GM19467 (cell line): ENCODE results near the gene PITX3.
"Not testable (repeated sequence)": the region's sequence is repeated elsewhere in the genome, so short reads cannot be mapped to it uniquely, and the experiment has no call there.

Source experiments
- ATAC-seq: cut with Tn5 transposase; IDR thresholded peaks from one replicate; pipeline ENCODE4 v1.9.1; 2021; ENCODE audit warnings: mild to moderate bottlenecking, moderate library complexity; ENCODE audit not compliant: unreplicated experiment

Gene PITX3

DNA sequence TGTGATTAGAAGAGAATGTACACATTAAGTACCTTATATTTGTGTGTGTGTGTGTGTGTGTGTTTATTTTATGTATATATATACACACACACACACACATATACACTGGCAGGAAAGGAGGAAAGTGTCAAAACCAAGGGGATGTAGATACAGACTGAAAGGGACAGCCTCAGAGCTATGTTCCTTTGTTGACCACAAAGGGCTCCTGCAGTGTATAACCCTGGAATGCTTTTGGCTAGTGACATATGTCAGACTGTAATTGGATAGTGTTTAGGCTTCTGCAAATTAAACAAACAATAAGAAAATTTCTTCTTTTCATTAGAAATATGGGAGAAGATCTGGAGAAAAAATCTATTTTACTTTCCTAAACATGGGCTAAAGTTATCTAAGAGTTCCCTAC lies 19.9 kb upstream of the PITX3 start:
- no peak for ATAC-seq

DNA sequence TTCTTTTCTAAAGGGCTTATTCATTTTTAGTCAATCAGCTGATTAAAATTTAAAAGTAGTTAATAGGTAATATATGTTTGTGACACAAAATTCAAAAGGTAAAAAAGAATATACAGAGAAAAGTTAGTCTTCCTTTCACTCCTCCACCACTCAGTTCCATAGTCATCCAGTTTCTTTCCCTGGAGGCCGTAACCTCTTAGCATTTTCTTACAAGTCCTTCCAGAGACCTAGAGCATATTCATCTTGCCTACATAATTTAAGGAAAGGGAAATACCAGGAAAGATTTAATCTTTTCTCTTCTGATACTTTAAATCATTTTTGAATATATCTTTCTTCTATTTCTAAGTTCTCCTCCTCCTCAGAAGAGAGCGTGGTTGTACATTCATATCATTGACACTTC lies 14.1 kb upstream of the PITX3 start:
- no peak for ATAC-seq

DNA sequence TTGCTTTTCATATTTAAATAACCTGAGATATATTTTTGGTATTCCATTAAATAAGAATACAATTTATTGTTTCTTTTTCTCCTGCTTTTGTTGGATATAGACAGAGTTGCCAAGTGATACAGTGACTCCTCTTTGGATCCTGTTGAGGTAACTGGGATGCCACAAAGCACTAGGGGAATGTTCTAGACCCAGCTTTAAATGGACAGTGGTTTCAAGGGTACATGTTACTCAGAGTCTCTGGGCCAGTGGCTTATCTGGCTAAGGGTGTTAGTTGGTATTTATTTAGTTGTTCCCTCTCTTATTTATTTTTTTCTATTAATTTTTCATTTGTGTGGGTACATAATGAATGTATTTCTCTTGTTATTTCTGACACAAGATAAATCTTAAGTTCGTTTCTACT lies 13.1 kb upstream of the PITX3 start:
- ATAC-seq, result no peak

DNA sequence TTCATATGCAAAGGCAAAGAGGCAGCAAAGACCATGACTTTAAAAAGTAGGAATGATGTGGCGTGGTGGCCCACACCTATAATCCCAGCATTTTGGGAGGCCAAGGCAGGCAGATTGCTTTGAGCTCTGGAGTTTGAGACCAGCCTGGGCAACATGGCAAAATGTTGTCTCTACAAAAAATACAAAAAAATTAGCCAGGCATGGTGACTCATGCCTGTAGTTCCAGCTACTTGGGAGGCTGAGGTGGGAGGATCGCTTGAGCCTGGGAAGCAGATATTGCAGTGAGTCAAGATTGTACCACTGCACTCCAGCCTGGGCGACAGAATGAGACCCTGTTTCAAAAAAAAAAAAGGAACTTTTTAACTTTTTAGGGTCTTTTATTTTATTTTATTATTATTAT lies 11.2 kb upstream of the PITX3 start:
- ATAC-seq, result not testable (repeated sequence)

DNA sequence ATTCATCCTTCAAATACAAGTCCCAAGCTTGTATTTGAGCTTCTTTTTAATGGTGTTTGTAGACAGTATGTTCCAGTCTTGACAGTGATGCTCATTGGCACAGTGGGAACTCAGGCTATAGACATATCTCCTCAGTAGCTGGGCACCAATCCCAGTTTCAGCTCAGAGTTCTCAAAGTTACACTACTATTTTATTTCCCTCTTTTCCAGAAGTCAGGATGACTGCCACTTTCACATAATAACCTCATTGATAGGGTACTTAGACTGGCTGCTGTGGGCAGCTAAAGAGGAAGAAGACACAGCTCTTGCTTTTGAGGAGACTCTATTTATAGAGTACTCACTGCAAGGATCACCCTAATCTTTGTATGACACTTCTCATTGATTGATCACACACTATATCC lies 6.4 kb upstream of the PITX3 start:
- ATAC-seq, result no peak

DNA sequence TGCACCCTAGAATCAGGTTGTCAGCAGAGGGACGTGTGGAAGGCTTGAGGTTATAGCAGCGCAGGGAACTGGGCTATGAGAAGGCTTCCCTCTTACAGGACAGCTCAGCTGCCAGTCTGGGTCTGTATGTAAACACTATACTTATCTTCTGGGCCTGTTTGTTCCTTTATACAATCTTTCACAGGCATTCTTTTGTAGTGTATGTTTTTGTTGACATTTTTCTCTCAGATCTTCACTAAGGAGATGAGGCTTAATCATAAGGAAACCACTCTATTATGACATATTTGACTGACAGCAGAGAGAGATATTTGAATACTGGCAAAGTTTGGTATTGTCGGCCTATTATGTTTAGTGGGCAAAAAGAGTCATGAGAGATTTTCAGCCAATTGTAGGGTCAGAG lies 4.9 kb upstream of the PITX3 start:
- no peak for ATAC-seq

DNA sequence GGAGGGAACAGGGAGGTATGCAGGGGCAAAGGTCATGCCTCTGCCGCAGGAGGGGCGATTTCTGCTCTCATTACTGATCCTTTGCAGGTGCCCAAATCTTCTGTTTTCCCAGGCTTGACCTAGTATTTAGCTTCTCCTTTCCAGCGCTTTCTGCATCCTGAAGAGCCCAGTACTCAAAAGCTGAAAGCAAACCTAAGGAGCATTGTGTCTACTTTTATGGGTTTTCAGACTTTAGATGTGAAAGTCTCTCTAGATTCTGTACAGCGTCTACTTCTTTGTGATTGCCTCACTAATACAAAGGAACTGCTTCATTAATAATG lies 4.6 kb upstream of the PITX3 start:
- ATAC-seq, result no peak

DNA sequence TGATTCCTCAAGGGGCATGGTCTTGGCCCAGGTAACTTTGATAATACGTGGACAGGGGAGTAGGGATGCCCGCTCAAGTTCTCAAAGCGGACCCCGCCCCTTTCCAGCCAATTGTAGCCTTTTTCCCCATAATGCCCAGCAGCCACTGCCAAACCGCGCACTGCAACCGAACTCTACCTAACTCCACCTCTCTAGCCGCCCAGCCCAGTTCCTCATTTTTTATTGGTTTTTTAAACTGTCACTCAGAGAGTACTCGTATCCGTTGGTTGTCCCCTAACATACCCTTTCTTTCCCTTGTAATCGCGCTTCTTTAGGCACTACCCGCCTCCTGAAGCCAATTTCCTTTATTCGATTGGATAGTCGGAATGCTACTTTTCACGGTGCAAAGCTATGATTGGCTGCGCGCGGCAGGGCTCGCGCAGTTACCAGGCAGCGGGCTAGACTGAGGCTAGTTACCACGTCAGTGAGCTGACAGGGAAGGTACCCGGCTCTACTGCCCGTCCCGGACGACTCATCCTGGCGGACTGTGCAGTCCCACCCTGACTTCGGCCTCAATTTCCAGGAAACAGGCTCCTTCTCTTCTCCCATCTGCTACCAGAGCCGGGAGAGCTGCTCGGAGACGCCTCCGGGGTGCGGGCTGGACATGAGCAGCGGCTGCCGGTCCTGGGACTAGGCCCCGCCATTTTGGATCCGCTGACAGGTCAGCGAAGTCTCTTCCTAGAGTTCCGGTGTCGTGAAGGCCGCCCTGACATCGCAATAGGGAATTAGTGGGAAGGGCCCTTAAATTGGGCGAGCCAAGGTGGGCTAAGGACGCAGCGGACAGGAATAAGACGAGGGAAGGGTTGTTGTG lies 4.0 kb upstream of the PITX3 start, which contains the start of gene GBF1:
TSS of gene GBF1 (plus strand) at position 451 of the 850 bp plus-strand sequence. CDS start 13,407 bp downstream, outside the sequence.
- peak; percentile 92 for ATAC-seq

DNA sequence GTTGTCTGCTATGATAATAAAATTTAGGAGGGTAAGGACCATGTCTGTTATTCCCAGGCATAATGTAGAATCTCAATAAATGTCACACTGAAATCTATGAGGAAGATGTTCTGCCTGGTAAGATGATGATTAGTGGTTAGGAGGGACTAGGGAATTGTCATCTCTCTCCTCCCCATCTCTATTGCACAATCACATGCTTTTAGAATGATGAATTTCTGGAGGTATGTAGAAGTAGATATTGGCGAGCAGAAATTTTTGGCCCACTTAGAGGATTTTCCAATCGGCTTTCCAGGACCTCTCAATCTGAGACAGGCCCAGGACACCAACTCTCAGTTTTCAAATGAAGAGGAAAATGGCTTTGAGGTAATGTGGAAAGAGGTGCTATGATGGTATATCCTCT lies 2.0 kb upstream of the PITX3 start:
- ATAC-seq, result no peak

DNA sequence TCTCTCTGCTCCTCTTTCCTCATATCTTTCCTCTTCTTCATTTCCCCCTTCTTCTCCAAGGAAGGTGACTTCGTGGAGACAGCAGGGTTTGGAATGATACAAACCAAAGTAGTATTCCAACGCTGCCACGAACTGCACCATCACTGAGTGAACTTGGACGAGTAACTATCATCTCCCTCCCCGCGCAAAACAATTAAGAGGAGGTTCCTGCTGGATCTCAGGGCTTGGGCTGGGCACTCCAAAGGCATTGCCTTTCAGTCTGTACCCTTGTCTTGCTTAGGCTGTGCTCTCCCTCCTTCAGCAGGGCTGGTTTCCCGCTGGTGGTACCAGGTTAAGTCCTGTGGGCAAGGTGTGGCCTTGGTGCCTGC lies 790 bp upstream of the PITX3 start:
- ATAC-seq, result no peak

DNA sequence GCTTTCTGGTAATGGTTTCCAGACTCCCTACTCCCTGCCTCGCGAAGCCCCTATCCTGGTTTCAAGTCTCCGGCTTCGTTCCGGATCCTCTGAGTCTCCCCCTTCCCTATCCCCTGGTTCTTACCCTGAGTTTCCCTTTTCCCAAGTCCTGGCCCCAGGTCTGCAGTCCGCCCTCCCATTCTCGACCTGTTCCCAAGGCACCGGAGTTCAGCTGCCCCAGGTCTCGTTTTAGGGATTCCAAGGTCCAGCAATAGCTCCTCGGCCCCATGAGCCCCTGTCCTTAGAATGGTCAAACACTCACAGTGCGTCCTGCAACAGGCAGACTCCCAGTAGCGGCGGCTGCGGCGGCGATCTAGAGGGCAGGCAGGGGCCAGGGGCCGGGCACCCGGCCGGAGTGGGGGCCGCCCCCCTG lies 274 bp downstream of the PITX3 start:
- no peak for ATAC-seq

DNA sequence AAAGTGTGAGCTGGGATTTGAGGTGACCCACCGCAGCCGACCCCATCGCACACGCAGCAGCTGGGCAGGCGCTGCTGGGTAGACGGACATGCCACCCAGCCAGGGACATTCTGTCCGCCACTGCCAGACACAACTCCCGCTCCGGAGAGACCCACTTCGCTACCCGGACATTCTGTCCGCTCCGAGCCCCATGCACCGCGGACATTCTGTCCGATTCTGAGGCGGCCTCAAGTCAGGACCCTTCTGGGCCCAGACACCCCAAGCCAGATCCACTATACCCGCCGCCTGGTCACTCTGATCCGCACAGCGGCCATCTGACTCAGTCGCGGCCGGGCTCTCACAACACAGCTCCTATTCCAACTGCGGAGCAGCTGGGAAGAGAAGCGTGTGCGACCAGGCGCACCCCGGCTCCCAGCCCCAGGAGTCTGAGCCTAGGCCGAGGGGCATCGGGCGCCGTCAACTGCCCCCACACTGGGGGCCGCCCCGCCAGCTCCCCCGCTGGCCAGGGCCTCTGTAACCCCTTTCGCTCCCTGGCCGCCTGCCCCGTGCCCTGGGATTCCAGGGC lies 763 bp downstream of the PITX3 start:
- ATAC-seq, result no peak

DNA sequence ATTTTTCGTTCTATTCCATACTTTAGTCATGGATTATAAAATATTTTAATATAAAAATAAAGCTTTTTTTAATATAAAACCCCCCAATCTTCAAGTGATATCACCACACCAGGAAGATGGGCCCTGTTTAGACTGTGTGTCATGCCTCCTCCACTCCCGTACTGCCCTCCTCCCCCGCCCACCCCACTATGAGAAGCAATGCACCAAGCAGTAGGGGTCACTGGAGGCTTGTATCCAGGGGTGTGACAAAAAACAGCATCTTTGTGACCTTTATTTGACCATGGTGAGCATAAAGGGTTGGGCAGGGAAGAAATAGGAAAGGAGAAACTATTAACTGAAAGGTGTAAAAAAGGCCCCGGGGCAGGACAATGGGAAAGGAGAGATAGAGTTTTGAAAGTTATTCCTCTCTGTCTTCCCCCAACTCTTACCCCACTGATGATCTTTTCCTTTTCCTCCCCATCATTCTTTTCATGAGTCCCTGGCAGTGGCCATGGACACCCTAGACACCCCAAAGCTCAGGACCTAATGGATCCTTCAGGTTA lies 3.5 kb downstream of the PITX3 start:
- no peak for ATAC-seq

DNA sequence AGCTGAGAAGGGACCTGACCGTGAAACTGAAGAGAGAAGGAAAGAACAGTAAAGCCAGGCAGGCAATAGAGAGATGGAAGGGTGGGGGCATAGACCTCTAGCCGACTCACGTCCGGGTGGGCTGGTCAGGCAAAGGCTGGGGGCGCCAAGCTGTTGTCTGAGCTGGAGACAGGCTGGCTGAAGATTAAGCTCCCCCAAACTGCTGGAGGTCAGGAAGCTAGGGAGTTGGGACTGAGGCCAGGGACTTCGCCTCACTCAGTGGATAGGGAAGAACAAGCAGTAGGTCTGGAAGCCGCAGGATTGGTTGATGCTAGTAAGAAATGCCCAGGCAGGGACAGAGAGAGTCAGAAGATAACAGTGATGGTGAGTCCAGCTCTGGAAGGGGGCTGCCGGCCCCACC lies 5.3 kb downstream of the PITX3 start:
- no peak for ATAC-seq

DNA sequence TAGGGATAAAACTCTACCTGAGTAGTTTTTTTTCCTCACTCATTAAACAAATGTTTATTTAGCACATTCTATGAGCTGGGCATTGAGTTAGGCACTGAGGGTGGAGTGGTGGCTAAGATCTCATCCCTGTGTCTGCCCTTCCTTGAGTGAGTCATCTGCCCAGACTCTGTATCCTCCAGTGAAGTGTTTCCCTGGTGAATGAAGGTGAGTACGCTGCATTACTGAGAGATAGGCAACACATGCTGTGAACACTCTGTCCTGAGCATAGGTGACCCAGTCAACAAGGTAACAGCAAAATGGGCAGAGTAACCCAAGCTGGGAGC lies 5.8 kb downstream of the PITX3 start:
- no peak for ATAC-seq

DNA sequence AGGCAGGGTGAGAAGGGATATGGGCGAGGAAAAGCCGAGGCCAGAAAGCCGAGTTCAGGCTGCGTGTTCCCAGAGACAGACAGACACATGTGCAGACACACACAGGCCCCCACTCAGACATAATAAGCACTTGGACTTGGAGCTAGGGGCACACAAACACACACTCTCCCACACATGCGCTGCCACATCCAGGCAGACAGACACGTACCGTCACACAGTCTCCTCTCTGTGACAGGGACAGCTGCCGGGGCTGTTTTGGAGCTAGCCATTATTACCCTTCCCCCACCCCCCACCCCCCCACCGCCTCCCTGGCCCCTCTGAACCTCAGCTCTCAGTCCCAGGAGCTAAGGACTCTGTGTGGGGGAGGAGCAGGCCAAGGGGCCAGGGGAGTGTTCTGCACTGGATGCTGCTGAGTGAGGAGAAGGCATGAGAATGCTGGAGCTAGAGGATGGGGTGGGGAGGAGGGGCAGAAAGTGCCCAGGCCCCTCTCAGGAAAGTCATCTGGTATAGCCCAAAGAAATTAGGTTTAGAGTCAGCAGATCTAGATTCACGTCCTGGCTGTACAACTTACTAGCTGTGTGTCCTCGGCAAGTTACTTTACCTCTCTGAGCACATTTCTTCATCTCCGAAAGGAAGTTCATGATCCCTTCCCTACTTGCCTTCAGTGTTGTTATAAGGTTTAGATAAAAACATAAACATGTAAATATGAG lies 6.3 kb downstream of the PITX3 start:
- ATAC-seq, result no peak

DNA sequence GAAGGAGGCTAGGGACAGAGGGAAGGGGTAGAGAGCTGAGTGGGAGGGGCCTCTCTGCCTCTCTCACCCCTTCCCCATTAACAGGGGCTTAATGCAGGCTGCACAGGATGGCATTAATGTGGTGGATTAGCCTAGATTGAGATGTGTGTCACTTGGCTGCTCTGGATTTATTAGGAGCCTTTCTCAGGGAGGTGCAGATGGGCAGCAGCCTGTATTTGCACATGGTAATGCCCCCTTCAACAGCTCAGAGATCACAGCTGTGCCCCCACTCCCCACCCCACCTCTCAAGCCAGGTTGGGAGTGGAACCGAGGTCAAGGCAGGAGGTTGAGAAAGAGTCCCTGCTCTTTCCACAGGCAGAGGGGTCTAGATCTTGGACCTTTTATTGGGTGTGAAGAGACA lies 7.3 kb downstream of the PITX3 start:
- ATAC-seq, result no peak

DNA sequence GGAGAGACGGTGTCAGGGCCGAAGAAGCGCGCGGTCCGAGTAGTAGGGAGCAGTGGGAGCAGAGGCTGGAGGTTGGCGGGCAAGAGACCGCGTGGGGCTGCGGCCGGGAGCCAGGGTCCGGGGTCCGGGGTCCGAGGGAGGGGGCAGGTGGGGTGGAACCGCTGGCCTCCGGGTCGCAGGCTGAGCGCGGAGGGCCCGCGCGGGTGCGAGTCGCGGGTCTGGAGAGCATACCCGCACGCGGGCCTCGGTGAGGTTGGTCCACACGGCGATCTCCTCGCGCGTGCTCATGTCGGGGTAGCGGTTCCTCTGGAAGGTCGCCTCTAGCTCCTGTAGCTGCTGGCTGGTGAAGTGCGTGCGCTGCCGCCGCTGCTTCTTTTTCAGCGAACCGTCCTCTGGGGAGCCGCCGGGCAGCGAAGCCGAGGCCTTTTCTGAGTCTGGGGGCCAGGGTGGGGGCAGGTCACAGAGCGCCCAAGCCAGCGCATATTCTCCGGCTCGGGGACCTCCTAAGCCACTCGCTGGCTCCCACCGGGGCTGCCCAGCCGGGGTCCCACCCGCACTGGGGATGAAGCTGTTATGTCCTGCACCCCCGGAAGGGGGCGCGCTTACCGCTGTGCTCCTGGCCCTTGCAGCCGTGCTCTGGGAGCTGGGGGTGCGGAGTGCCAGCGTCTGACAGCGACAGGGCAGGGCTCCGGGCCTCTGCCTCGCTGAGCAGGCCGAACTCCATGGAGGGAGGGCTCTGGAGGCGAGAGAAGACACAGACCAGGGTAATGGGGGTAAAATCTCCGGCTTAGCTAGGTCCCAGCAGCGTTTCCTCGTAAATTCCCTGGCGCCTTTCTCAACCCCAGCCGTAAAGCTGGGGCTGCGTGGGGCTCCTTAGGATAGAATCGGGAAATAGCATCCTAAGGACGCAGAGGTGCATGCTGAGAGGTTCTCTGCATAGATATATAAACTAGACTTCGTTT lies 9.7 kb downstream of the PITX3 start:
- ATAC-seq, result no peak

DNA sequence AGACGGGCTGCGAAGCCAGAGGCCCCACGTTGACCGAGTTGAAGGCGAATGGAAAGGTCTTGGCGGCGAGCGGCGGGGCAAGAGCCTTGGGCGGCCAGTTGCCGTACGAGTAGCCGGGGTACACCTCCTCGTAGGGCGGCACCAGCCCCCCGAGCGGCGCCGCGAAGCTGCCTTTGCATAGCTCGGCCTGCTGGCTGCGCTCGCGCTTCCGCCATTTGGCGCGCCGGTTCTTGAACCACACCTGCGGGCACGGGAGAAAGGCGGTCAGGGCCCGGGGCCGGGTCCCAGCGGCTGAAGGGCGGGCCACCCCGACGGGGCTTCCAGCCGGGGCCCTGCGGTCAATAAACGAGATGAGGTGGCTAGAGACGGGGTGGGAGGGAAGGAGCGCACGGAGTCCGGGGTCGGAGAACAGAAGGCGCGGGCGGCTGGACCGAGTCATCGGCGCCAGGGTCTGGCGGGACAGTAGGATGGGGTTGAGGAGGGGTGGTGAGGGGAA lies 10.4 kb downstream of the PITX3 start:
- ATAC-seq, result no peak

DNA sequence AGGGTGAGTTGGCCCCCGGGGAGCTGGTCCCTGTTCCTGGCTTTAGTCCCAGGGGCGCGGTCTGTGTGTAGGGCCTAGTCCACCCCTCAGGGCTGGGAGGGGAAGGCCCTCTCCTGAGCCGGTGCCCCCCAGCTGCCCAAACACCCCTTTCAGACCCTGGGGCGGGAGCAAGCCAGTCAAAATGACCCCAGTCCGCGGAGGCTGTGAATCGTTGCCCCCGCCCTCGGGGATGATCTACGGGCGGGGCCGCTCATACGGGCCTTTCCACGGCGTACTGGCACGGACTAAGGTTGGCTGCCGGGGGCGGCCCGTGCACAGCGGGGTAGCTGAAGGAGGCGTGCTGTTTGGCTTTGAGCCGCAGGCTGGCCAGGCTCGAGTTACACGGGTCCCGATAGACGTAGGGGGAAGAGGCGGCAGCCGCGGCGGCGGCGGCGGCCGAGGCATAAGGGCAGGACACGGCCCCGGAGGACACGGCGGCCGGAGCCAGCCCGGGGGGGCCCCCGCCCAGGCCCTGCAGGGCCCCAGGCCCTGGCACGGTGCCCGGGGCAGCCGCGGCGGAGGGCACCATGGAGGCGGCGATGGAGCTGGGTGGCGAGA lies 10.9 kb downstream of the PITX3 start:
- no peak for ATAC-seq
